GM12878 (cell line): ENCODE results near the gene PARP15. TPM values are rescaled to one million over a fixed set of nuclear protein-coding genes. Genes with fewer than 3 reads are reported as not detected.

Source experiments
- ATAC-seq: fragments of 200-7000 bp; cut with Tn5 transposase; 3 replicates; pipeline ENCODE4 v1.9.1; 2020; ENCODE audit warnings: mild to moderate bottlenecking, moderate library complexity
- BruUV-seq: library from RNA; stranded (reverse); fragments of 400-500 nt; replicated peaks from 2 replicates; lab custom pipeline; 2021; lab: Mats Ljungman, UMichigan
- CTCF ChIA-PET: fragments of 300-600 bp; sonication (Branson Sonifier 250); formaldehyde crosslinking; extraction: SDS; loops from one replicate; lab custom pipeline; 2021; ENCODE audit warnings: inconsistent platforms; lab: Yijun Ruan, JAX
- POLR2A ChIA-PET: fragments of 350-600 bp; formaldehyde crosslinking; extraction: SDS; loops from one replicate; lab custom pipeline; 2021; ENCODE audit warnings: inconsistent platforms; lab: Charles Lee
- RAD21 ChIA-PET: fragments of 300-600 bp; sonication (Branson Sonifier 250); formaldehyde crosslinking; loops from one replicate; lab custom pipeline; 2023; ENCODE audit warnings: antibody characterized with exemption; ENCODE audit not compliant: unreplicated experiment; lab: Charles Lee
- SMC1A ChIA-PET: fragments of 300-600 bp; sonication (Branson Sonifier 250); formaldehyde crosslinking; loops from one replicate; lab custom pipeline; 2023; ENCODE audit not compliant: unreplicated experiment, uncharacterized antibody; lab: Charles Lee
- DNase-seq: peaks from one replicate; pipeline ENCODE4 v3.0.0-alpha.2; 2011; ENCODE audit warnings: low read depth, low spot score
- FAIRE-seq: peaks from 3 replicates; lab custom pipeline; 2011; peaks lifted over from hg19 to GRCh38; lab: Jason Lieb, UNC
- H2AFZ ChIP-seq: 2 replicates; pipeline ENCODE4 v1.6.0; 2011; ENCODE audit warnings: low read depth, low read length, control low read depth; ENCODE audit not compliant: control insufficient read depth
- H3K27ac ChIP-seq: 2 replicates; pipeline ENCODE4 v1.5.1; 2011; ENCODE audit warnings: control low read depth; ENCODE audit not compliant: control insufficient read depth, insufficient read depth
- H3K27me3 ChIP-seq, 2 experiments: replicated peaks in 1 of 2; 2 replicates each; pipeline versions ENCODE4 v1.6.0 to v1.6.1; 2011; ENCODE audit warnings: low read length in 1 of 2; ENCODE audit not compliant: control insufficient read depth in 2 of 2, insufficient read depth in 2 of 2
- H3K36me3 ChIP-seq, 2 experiments: 2 replicates each; pipeline ENCODE4 v1.5.1; 2011; ENCODE audit warnings: low read length in 1 of 2; ENCODE audit not compliant: control insufficient read depth in 2 of 2, insufficient read depth in 2 of 2
- H3K4me1 ChIP-seq: 2 replicates; pipeline ENCODE4 v1.6.1; 2011; ENCODE audit warnings: mild to moderate bottlenecking, low read length, moderate library complexity, mixed read lengths; ENCODE audit not compliant: control insufficient read depth, insufficient read depth
- H3K4me2 ChIP-seq: 2 replicates; pipeline ENCODE4 v1.6.0; 2011; ENCODE audit warnings: control low read depth; ENCODE audit not compliant: control insufficient read depth, insufficient read depth
- H3K4me3 ChIP-seq: fragments of 200-600 bp; sonication (generic); 2 replicates; pipeline ENCODE4 v1.5.1; 2016
- H3K79me2 ChIP-seq: 2 replicates; pipeline ENCODE4 v1.6.0; 2011; ENCODE audit warnings: low read length; ENCODE audit not compliant: control insufficient read depth, insufficient read depth
- H3K9ac ChIP-seq: 2 replicates; pipeline ENCODE4 v1.8.0; 2011; ENCODE audit warnings: low read length, control low read depth, mixed read lengths; ENCODE audit not compliant: control insufficient read depth, insufficient read depth
- H3K9me3 ChIP-seq: replicated peaks from 3 replicates; pipeline ENCODE4 v1.5.1; 2011; ENCODE audit warnings: mild to moderate bottlenecking, low read length; ENCODE audit not compliant: control insufficient read depth, insufficient read depth
- H4K20me1 ChIP-seq: 2 replicates; pipeline ENCODE4 v1.6.0; 2011; ENCODE audit not compliant: control insufficient read depth, insufficient read depth
- CHD4 ChIP-seq: fragments of 200-600 bp; sonication (generic); IDR thresholded peaks from 2 replicates; pipeline ENCODE4 v1.6.1; 2016; ENCODE audit warnings: mild to moderate bottlenecking
- EZH2 ChIP-seq: IDR thresholded peaks from 2 replicates; pipeline ENCODE4 v1.6.1; 2012; ENCODE audit warnings: low read depth, mild to moderate bottlenecking, control low read depth, inconsistent platforms, low read length, borderline replicate concordance; ENCODE audit not compliant: control insufficient read depth
- GABPA ChIP-seq: IDR thresholded peaks from 2 replicates; pipeline ENCODE4 v1.6.1; 2014; ENCODE audit warnings: antibody characterized with exemption, low read depth, mild to moderate bottlenecking, inconsistent platforms
- KDM1A ChIP-seq: fragments of 200-600 bp; sonication (generic); IDR thresholded peaks from 2 replicates; pipeline ENCODE4 v1.6.1; 2016; ENCODE audit warnings: borderline replicate concordance
- KLF5 ChIP-seq: fragments of 450-650 bp; IDR thresholded peaks from 2 replicates; pipeline ENCODE4 v1.6.1; 2014; ENCODE audit warnings: mild to moderate bottlenecking; ENCODE audit not compliant: partially characterized antibody
- PAX5 ChIP-seq: IDR thresholded peaks from 2 replicates; pipeline ENCODE4 v1.6.1; 2011; ENCODE audit warnings: low read depth, low read length, borderline replicate concordance
- PBX3 ChIP-seq: IDR thresholded peaks from 2 replicates; pipeline ENCODE4 v1.6.1; 2011; ENCODE audit warnings: mild to moderate bottlenecking, low read depth, low read length, moderate library complexity; ENCODE audit not compliant: insufficient replicate concordance
- REST ChIP-seq: IDR thresholded peaks from 2 replicates; pipeline ENCODE4 v1.6.1; 2012; ENCODE audit warnings: mild to moderate bottlenecking, low read depth, low read length
- SMC3 ChIP-seq: IDR thresholded peaks from 2 replicates; pipeline ENCODE4 v1.6.1; 2011; ENCODE audit warnings: low read length, improper control_type of control experiment, borderline replicate concordance
- SREBF2 ChIP-seq: IDR thresholded peaks from 2 replicates; pipeline ENCODE4 v1.6.1; 2012; ENCODE audit warnings: mild to moderate bottlenecking, low read length
- ZBTB4 ChIP-seq: fragments of 450-650 bp; formaldehyde crosslinking; IDR thresholded peaks from 2 replicates; pipeline ENCODE4 v1.4.0; 2022; ENCODE audit warnings: mild to moderate bottlenecking, moderate library complexity
- ZNF384 ChIP-seq: IDR thresholded peaks from 2 replicates; pipeline ENCODE4 v1.6.1; 2012; ENCODE audit warnings: low read depth, mild to moderate bottlenecking, low read length, improper control_type of control experiment, borderline replicate concordance
- WGBS: methylation state at CpG from one replicate; pipeline ENCODE4 v1.1.6; 2016; ENCODE audit warnings: low lambda C conversion rate; ENCODE audit not compliant: insufficient replicate concordance, insufficient coverage; ENCODE audit errors: missing lambda C conversion rate; 5-methylcytosine and 5-hydroxymethylcytosine counted together
- in situ Hi-C: fragments of 300-500 bp; cut with MboI; formaldehyde crosslinking; loops from 9 replicates; pipeline ENCODE4 v1.14.3; 2018; ENCODE audit warnings: mixed read lengths
- intact Hi-C: fragments of 100-400 bp; cut with micrococcal nuclease; formaldehyde crosslinking; loops from one replicate; pipeline ENCODE4 v1.14.2; 2022; ENCODE audit not compliant: unreplicated experiment
- polyA plus RNA-seq, 11 experiments: library from polyadenylated mRNA; depleted of rRNA in 4 of 11; unstranded in 6 of 11; stranded (reverse) in 5 of 11; fragments of >200 nt; fragmentation: Nextera tagmentation in 4 of 11; fragmentation: Illumina TruSeq in 1 of 11; extraction: Ambion mirVana in 4 of 11; extraction: Trizol in 1 of 11; gene quantifications; 1 replicate in 1 of 11; 2 replicates in 10 of 11; pipeline versions ENCODE4 v1.2.1 to v1.2.3, GENCODE V29; 2011 to 2016; ENCODE audit warnings: inconsistent platforms in 2 of 11, missing spikeins in 2 of 11, low read depth in 1 of 11
- total RNA-seq, 4 experiments: library from RNA; depleted of rRNA in 3 of 4; stranded (reverse); fragments of >200 nt in 3 of 4; fragmentation: Illumina TruSeq in 1 of 4; extraction: Trizol in 1 of 4; gene quantifications; 2 replicates each; pipeline versions ENCODE4 v1.2.1 to v1.2.3, GENCODE V29; 2013 to 2021

The PARP15 gene
- total and polyA plus RNA-seq, 10 of the 15 experiments (the other 5 are each of a cell fraction or from before 2014, with no cell fraction given), result 9.0 to 234 (median 36.3) TPM

- RAD21 ChIA-PET, result no interaction called here
- H4K20me1 ChIP-seq, result no peaks in the 10 kb centered on the region
- H3K4me3 ChIP-seq, result no peak overlapping the region
- in situ Hi-C loops, result no loop called here
- no peak overlapping the region for H3K4me2 ChIP-seq
- SMC1A ChIA-PET, result interaction anchor here (0.6 to 2.2 kb wide), 5 partner anchors 9 to 535 kb away, joined by 3 to 9 read pairs (median 3); no protein-coding TSS in a partner anchor
- 47% methylated on average over 3 of the region's 3 CpGs for WGBS
- CTCF ChIA-PET, result interaction anchor here (0.6 kb wide), 1 partner anchor 37 kb away, joined by 3 read pairs; no protein-coding TSS in a partner anchor
- no peak overlapping the region for H2AFZ ChIP-seq
- BruUV-seq, result no TSS peak
- ATAC-seq (no peak), FAIRE-seq (no peak), DNase-seq (no peak)
- no peaks in the 10 kb centered on the region for H3K27me3 ChIP-seq
- POLR2A ChIA-PET, result no interaction called here
- no peaks in the 10 kb centered on the region for H3K9me3 ChIP-seq
- H3K27ac ChIP-seq, result no peak overlapping the region
- H3K36me3 ChIP-seq, result no peaks in the 10 kb centered on the region; a peak in 2 of 4 replicates
- H3K4me1 ChIP-seq, result no peaks in the 10 kb centered on the region
- intact Hi-C loops, result no loop called here
- no peaks in the 10 kb centered on the region for H3K79me2 ChIP-seq
- no peak overlapping the region for H3K9ac ChIP-seq
- TF ChIP-seq PBX3 (no peak), EZH2 (no peak), ZNF384 (no peak), CHD4 (no peak), KDM1A (no peak), PAX5 (no peak), ZBTB4 (CRISPR knock-in tag) (no peak), GABPA (no peak), REST (no peak), SREBF2 (no peak), SMC3 (no peak), KLF5 (no peak)
These were observed 59.2 kb downstream of the PARP15 start for GRCh38 chr3:122636697-122637096.
